RWPE1 (cell line): Measurements from ENCODE around the gene IMPA2.

Experiments
- CTCF ChIA-PET: fragments of 350-600 bp; sonication (Branson Sonifier 250); formaldehyde crosslinking; extraction: SDS; loops from one replicate; lab custom pipeline; 2021; lab: Yijun Ruan, JAX
- POLR2A ChIA-PET: fragments of 400-600 bp; formaldehyde crosslinking; extraction: SDS; loops from one replicate; lab custom pipeline; 2020; ENCODE audit warnings: antibody characterized with exemption; ENCODE audit not compliant: low non-redundant PET; lab: Yijun Ruan, JAX
- DNase-seq: peaks from one replicate; pipeline ENCODE4 v3.0.0; 2012; ENCODE audit warnings: low spot score
- H3K27ac ChIP-seq: fragments of 450-650 bp; 2 replicates; pipeline ENCODE4 v1.5.1; 2017
- TF ChIP-seq, protein P1 (sequence below): fragments of 450-650 bp; conservative IDR thresholded peaks from 2 replicates; pipeline ENCODE4 v1.5.1; 2017; ENCODE audit warnings: low read depth, mild to moderate bottlenecking

IMPA2 gene

DNA sequence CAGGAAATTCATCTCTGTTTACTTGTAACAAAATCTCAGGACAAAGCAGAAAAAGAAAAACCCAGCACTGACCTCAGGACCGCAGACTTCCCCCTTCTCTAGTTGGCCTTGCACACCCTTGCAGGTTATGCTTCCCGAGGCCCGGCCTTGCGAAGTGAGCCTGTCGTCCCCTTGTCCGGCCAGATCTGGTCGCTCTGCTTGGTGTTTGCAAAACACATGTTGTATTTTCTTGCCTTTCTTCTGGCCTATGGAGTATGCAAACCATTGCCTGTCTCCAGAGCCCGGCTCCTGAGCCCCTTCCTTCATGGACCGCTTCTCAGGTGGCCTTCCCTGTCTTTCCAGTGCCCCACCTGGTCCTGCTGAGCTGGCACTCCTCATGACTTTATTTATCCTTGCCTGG is 4.8 kb downstream of the IMPA2 start:
- TF ChIP-seq, protein P1, sequence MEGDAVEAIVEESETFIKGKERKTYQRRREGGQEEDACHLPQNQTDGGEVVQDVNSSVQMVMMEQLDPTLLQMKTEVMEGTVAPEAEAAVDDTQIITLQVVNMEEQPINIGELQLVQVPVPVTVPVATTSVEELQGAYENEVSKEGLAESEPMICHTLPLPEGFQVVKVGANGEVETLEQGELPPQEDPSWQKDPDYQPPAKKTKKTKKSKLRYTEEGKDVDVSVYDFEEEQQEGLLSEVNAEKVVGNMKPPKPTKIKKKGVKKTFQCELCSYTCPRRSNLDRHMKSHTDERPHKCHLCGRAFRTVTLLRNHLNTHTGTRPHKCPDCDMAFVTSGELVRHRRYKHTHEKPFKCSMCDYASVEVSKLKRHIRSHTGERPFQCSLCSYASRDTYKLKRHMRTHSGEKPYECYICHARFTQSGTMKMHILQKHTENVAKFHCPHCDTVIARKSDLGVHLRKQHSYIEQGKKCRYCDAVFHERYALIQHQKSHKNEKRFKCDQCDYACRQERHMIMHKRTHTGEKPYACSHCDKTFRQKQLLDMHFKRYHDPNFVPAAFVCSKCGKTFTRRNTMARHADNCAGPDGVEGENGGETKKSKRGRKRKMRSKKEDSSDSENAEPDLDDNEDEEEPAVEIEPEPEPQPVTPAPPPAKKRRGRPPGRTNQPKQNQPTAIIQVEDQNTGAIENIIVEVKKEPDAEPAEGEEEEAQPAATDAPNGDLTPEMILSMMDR, result no peak
- peak overlapping the region; percentile 24; the same call in 1 of the 2 replicates for H3K27ac ChIP-seq
- POLR2A ChIA-PET, result no interaction called here
- DNase-seq, result no peak
- CTCF ChIA-PET, result interaction anchor here (0.7 kb wide), 1 partner anchor 59 kb away, joined by 4 read pairs; no protein-coding TSS in a partner anchor

DNA sequence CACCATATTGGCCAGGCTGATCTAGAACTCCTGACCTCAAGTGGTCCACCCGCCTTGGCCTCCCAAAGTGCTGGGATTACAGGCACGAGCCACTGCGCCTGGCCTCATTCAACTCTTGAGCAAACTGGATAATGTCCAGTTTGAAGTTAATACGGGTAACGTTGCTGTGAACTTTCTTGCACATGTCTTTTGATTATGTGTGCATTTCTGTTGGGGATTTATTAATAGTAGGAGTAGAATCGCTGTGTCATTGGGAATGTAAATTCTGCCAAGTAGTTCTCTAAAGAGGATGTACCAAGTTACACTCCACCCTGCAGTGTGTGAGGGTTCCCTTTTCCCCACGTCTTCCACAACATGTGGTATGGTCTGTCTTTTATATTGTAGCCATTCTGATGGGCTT is 6.2 kb downstream of the IMPA2 start:
- POLR2A ChIA-PET, result no interaction called here
- DNase-seq, result no peak
- TF ChIP-seq, protein P1, result no peak
- peak overlapping the region; percentile 22 for H3K27ac ChIP-seq
- CTCF ChIA-PET, result no interaction called here

DNA sequence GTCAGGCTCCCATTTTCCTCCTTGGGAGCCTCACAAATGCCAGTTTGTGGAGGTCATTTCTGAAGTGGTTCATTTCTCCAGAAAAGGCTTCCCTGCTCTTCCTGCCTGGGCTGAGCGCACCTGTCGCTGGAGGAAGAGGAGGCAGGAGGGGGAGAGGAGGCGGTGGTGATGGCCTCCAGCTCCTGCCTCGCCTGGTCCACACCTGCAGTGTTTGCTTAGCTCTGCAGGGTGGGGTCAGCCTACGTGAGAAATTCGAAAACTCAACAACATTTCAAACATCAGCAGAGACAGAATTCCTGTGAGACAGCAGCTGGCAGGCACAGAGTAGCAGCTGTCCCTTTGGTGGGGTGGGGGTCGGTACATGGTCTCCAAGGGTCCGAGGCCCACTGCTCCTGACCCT is 7.9 kb downstream of the IMPA2 start:
- DNase-seq, result no peak
- POLR2A ChIA-PET, result no interaction called here
- TF ChIP-seq, protein P1, result no peak
- CTCF ChIA-PET, result interaction anchor here (0.6 kb wide), 1 partner anchor 28 kb away, joined by 3 read pairs; no protein-coding TSS in a partner anchor
- peak overlapping the region; percentile 45 for H3K27ac ChIP-seq

DNA sequence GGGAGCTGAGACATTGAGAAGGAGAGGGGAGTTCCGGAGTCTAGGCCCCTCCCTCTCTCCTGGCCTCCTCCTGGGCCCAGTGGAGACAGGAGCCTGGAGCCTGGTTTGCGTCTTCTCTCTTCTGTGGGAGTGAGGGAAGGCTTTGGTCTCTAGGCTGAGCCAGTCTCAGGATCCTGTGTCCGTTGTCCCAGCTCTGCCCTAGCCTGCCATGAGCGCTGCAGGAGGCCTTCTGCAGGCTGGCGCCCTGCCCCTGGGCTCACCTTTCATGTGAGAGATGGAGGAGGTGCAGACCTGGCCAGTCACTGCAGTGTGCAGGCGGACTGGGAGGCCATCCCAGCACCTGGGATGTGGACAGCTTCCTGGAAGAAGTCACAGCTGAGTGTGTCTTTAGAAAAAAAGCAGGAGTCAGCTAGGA is 8.7 kb downstream of the IMPA2 start:
- no peak for DNase-seq
- H3K27ac ChIP-seq, result peak overlapping the region; percentile 45
- CTCF ChIA-PET, result interaction anchor here (1.3 kb wide), 1 partner anchor 52 kb away, joined by 5 read pairs; no protein-coding TSS in a partner anchor
- POLR2A ChIA-PET, result no interaction called here
- TF ChIP-seq, protein P1, result no peak

DNA sequence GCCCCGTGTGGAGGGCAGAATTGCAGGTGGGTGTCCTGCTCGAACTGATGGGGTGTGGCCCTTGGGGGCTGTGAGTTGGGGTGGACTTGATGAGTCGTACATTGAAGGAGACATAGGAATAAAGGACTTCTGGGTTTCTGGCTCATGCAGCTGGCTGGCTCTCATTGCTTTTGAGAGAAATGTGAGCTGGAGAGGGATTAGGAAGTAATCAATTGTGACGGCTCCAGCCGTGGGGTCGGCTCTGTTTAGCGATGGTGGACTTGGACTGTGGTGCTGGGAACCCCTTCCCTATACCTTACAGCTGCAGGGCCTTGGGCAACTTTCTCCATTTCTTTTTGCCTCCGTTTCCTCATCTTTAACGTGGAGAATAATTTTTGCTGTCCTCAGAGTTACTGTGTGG is 9.2 kb downstream of the IMPA2 start:
- ChIA-PET CTCF (interaction anchor here (1.3 kb wide), 1 partner anchor 53 kb away, joined by 5 read pairs; no protein-coding TSS in a partner anchor), POLR2A (no interaction called here)
- no peak for DNase-seq
- H3K27ac ChIP-seq, result peak overlapping the region; percentile 45
- TF ChIP-seq, protein P1, result no peak

DNA sequence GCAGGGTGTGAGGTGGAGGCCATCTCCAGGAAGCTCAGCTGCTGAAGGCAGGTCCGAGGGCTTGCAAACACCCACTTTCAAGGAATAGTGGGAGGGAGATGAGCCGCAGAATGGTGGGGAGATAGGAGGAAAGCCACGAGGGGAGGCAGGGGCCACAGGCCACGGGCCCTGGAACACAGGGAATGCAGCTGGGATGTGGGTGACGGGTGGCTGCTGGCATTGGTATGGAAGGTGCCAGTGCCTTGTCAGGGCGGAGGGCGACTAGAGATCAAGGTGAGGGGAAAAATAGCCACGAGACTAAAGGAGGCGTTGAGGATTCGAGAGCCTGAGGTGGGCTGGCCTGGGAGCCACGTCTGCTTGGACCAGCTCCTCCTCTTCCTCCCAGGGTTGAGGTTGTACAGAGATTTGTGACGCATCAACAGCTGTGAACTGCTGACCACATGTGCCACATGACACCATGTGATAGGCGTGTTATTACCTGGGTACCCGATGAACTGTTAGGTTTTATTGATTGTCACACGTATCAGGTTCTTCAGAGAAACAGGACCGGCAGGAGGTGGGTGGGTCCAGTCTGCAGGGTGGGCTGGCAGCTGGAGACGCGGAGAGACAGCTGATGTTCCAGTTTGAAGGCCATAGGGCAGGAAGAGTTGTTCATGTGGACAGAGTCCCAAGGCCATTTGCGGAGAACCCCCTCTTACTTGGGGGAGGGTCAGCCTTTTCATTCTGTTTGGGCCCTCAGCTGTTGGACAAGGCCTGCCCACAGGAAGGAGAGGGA is 9.9 kb downstream of the IMPA2 start:
- TF ChIP-seq, protein P1, result no peak
- DNase-seq, result no peak
- POLR2A ChIA-PET, result no interaction called here
- CTCF ChIA-PET, result interaction anchor here (0.6 to 1.3 kb wide), 3 partner anchors 18 to 54 kb away, joined by 3 to 5 read pairs (median 3); no protein-coding TSS in a partner anchor
- H3K27ac ChIP-seq, result peak overlapping the region; percentile 45
